GM12872 (cell line): ENCODE results near the gene SLC16A4.

Source experiments
- CTCF ChIP-seq: IDR thresholded peaks from 3 replicates; pipeline ENCODE4 v1.5.1; 2011; ENCODE audit warnings: low read depth, mild to moderate bottlenecking, low read length, moderate library complexity; ENCODE audit not compliant: insufficient read depth

SLC16A4 gene

GRCh38 chr1:110385369-110385768 is 5.5 kb downstream of the SLC16A4 start:
- TF ChIP-seq CTCF, result no peak

- no peak for TF ChIP-seq CTCF
Observed at GRCh38 chr1:110384581-110385321, 6.1 kb downstream of the SLC16A4 start.

GRCh38 chr1:110383251-110383990 is 7.4 kb downstream of the SLC16A4 start:
- TF ChIP-seq CTCF, result no peak

- no peak for TF ChIP-seq CTCF
Observed at GRCh38 chr1:110380672-110381283, 10.0 kb downstream of the SLC16A4 start.

GRCh38 chr1:110375490-110375889 is 15.3 kb downstream of the SLC16A4 start:
- TF ChIP-seq CTCF, result no peak

- TF ChIP-seq CTCF, result no peak
Observed at GRCh38 chr1:110370827-110371226, 20.0 kb downstream of the SLC16A4 start.

GRCh38 chr1:110364221-110364620 is 26.6 kb downstream of the SLC16A4 start:
- TF ChIP-seq CTCF, result no peak
